ENCODE data around the gene FBH1.
"Not testable (repeated sequence)": the region's sequence is repeated elsewhere in the genome, so short reads cannot be mapped to it uniquely, and the experiment has no call there.

The FBH1 gene

GRCh38 chr10:5902511-5903274 lies 12.7 kb downstream of the FBH1 start:
- DNase-seq = peak in 2 of 51 donors; percentile 2 to 3

GRCh38 chr10:5903563-5903962 lies 13.5 kb downstream of the FBH1 start:
- DNase-seq = no peak

DNA sequence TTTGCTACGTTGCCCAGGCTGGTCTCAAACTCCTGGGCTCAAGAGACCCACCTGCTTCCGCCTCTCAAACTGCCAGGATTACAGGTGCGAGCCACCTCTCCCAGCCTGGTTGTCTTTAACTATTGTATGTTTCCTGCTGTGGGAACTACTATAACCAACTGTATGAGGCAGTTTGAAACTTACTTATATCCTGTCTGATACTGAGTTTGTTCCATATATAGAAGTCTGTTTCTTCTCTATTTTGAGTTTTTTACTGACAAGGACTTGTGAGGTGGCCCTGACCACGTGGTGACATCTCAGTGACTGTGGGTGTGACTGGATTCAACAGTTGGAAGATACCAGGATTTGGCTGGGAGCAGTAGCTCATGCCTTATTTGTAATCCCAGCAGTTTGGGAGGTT lies 14.2 kb downstream of the FBH1 start:
- no peak for DNase-seq

DNA sequence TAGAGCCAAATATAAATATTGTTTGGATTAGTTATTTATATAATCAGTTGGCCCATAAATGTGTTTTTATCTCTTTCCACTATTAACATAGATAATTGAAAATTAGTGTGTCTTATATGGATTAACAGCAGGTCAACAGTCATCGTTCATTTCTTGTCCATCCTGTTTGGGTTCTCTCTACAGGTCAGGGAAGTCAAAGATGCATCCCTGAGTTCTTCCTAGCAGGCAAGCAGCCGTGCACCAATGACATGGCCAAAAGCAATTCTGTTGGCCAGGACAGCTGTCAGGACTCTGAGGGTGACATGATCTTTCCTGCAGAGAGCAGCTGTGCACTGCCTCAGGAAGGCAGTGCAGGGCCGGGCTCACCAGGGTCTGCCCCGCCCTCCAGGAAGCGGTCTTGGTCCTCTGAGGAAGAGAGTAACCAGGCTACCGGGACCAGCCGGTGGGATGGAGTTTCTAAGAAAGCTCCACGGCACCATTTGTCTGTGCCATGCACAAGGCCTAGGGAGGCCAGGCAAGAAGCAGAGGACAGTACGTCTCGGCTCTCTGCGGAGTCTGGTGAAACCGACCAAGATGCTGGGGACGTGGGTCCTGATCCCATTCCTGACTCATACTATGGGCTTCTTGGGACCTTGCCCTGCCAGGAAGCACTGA lies 15.9 kb downstream of the FBH1 start:
- no peak for DNase-seq

GRCh38 chr10:5906651-5907050 lies 16.6 kb downstream of the FBH1 start:
- DNase-seq = no peak

GRCh38 chr10:5908676-5909075 lies 18.6 kb downstream of the FBH1 start:
- DNase-seq = not testable (repeated sequence)

DNA sequence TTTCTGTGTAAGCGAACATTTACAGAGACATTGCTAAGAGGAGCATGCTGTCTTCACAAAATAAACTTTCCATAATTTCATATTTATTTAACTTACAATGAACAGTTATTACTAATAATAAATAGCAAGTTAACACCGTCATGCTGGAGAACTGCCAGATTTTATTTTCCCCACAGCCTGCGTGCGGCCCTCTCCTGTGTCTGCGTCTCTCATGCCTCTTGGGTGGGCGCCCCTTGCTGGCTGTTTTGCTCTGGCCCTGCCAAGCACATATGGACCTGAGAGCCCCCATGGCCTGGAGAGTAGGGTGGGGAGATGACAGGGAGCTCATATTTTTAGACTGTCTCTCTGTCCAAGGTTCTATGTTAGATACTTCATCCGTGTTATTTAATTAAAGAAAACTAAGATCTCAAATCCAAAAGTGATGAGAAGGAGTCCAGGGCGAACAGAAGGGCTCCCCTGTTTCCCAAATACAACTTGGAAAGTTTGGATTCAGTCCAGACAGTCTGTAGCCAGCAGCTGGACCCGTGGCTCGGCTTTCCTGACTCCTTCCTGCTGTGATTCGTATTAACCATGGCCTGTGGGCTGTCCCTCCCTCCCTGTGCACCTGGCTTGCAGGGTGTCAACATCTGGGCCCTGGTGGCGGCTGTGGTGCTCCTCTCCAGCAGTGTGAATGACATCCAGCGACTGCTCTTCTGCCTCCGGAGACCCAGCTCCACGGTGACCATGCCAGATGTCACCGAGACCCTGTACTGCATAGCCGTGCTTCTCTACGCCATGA lies 20.5 kb downstream of the FBH1 start:
- DNase-seq = no peak

- DNase-seq = no peak
Observed at GRCh38 chr10:5911670-5912069, 21.6 kb downstream of the FBH1 start.

GRCh38 chr10:5913736-5914135 lies 23.7 kb downstream of the FBH1 start:
- no peak for DNase-seq

GRCh38 chr10:5915451-5915850 lies 25.4 kb downstream of the FBH1 start:
- no peak for DNase-seq

DNA sequence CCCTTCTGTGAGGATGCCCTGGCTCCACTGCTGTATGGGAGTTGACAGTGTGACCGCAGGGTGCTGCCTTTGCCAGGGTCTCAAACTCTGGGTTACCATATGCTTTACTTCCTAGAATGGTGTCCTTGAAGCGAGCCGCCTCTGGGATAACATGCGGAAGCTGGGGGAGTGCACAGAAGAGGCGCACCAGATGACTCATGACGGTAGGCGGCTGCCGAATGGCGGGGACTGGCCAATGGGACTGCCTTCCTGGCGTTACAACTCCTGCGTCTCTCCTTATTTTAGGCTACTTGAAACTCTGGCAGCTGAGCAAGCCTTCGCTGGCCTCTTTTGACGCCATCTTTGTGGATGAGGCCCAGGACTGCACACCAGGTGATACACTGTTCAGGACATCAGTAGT lies 27.3 kb downstream of the FBH1 start:
- no peak for DNase-seq

DNA sequence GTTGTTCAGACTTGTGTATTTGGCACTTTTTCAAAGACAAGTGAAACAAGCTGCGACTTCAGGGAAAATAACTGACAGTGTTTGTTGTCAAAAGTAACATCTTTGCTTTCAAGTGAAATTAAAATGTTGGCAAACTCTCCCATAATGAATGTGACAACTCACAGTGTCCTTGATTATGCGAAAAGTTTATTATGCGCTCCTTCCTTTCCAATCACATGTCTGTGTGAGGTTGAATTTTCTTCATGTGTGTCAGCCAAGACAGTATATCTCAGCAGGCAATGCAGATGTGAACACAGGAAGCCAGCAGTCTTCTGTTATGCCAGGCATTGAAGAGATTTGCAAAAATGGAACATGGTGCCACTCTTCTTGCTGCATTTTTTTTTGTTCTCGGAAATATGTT lies 28.7 kb downstream of the FBH1 start:
- DNase-seq = no peak

- no peak for DNase-seq
Observed at GRCh38 chr10:5919568-5919967, 29.5 kb downstream of the FBH1 start.

DNA sequence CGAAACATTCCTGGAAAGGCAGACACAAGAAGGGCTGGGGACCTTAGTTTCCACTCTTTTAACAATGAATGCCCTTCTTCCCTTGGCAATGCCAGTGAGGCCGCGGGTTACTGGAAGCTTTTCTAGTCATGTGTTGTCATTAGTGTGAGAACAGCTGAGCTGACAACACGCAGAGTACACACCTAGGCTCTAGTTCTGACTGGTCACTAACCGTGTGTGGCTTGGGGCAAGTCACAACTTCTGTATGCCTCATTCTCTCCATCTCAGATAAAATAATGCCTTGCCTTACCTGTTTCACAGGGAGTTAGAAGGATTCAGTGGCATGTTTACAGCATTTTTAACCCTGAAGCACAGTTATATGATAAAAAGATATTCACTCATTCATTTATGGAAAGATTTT lies 31.7 kb downstream of the FBH1 start:
- no peak for DNase-seq

GRCh38 chr10:5924889-5925288 lies 34.8 kb downstream of the FBH1 start:
- DNase-seq = no peak

DNA sequence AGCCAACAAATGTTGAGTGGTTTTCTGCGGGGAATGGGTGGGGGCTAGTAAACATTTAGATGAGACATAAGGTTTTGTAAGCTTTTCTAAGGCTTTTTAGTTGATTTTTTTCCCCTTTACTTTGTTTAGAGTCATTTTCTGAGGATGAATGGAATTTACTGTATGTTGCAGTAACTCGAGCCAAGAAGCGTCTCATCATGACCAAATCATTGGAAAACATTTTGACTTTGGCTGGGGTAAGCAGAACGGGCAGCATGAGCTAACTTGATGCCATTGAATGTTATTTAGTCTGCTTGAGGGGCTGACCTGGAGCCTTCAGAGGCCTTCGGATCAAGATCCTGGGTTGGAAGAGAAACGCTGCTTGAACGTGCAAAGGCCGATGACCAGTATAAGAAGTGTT lies 37.3 kb downstream of the FBH1 start:
- no peak for DNase-seq

DNA sequence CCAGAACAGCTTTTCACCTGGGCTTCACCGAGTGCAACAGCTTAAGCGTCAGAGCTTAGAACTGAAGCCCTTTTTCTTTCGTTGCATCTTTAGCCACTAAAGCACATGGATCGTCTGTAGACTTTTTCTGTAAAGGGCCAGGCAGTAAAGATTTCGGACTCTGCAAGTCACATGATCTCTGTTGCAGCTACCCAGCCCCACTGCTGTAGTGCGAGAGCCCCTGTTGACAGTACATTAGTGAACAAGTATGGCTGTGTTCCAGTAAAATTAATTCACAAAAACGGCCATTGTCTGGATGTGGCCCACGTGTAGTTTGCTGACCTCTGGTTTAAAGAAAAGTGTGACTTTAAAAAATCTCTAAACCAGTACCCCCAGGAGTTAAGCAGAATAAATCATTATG lies 39.4 kb downstream of the FBH1 start:
- peak in 1 of 51 donors; percentile 12 for DNase-seq

GRCh38 chr10:5930272-5930671 lies 40.2 kb downstream of the FBH1 start:
- no peak for DNase-seq

GRCh38 chr10:5932345-5932744 lies 42.3 kb downstream of the FBH1 start:
- no peak for DNase-seq

DNA sequence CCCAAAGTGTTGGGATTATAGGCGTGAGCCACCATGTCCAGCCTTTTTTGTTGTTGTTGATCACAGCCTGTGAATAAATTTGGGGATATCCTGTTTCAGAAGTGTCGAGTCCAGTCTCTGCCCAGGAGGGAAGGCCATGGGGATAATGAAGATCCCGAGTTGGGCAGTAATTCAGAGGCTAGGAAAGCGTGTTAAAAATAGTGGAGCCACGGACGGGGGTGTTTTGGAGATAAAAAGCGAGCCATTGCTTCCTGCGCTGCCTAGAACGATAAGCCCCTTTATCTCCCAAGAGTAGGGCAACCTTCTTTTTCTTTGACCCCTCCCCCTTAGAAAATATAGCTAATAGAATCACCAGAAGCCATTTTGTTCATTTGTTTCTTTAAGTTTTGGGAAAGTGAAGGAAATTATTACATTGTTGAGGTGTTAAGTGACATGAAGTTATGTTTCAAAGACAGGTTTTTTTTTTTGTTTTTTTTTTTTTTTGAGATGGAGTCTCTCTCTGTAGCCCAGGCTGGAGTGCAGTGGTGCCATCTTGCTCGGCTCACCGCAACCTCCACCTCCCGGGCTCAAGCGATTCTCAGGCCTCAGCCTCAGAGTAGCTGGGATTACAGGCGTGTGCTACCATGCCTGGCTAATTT lies 44.0 kb downstream of the FBH1 start:
- DNase-seq = no peak

GRCh38 chr10:5935628-5936027 lies 45.6 kb downstream of the FBH1 start:
- DNase-seq = no peak

DNA sequence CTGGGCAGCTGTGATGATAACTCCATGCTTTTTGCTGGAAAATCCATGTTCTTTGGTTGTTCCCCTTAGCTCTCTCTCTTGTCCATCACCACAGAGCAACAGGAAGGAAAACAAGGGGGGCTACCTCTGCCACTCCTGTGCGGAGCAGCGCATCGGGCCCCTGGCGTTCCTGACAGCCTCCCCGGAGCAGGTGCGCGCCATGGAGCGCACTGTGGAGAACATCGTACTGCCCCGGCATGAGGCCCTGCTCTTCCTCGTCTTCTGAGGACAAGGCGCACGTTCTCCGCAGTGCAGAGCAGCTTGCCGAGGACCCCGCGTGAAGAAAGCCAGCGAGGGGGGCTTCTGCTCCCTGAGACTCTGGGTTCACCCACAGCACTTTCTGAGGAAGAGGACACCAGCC lies 47.0 kb downstream of the FBH1 start:
- no peak for DNase-seq

Measured in hypothalamus (tissue), 51 donors.